SK-N-SH treated with all-trans-retinoic acid at 6 μM for 48 hours (cell line): ENCODE measurements around the gene RFX4.

Source experiments
- ATAC-seq: fragments of 200-7000 bp; cut with Tn5 transposase; 3 replicates; pipeline ENCODE4 v1.9.1; 2020; ENCODE audit warnings: mild to moderate bottlenecking, moderate library complexity
- ARNTL ChIP-seq: fragments of 450-650 bp; formaldehyde crosslinking; IDR thresholded peaks from 2 replicates; pipeline ENCODE4 v1.5.0; 2020; ENCODE audit warnings: low read depth, mild to moderate bottlenecking, moderate library complexity, borderline replicate concordance
- BACH2 ChIP-seq: fragments of 250-450 bp; sonication (Bioruptor Pico); IDR thresholded peaks from 2 replicates; pipeline ENCODE4 v1.9.0; 2021; ENCODE audit warnings: mild to moderate bottlenecking, borderline replicate concordance
- CSDC2 ChIP-seq: fragments of 250-450 bp; sonication (Bioruptor Pico); IDR thresholded peaks from 2 replicates; pipeline ENCODE4 v1.5.0; 2020; ENCODE audit warnings: mild to moderate bottlenecking, moderate library complexity
- GLIS3 ChIP-seq: fragments of 250-450 bp; sonication (Bioruptor Pico); IDR thresholded peaks from 2 replicates; pipeline ENCODE4 v1.5.0; 2020; ENCODE audit warnings: mild to moderate bottlenecking, moderate library complexity
- ISL1 ChIP-seq: fragments of 250-450 bp; sonication (Bioruptor Pico); IDR thresholded peaks from 2 replicates; pipeline ENCODE4 v2.1.2; 2022; ENCODE audit warnings: mild to moderate bottlenecking, moderate library complexity
- OSR1 ChIP-seq: fragments of 250-450 bp; sonication (Bioruptor Pico); IDR thresholded peaks from 2 replicates; pipeline ENCODE4 v1.8.0; 2022; ENCODE audit warnings: moderate library complexity, mild to moderate bottlenecking, inconsistent platforms
- PATZ1 ChIP-seq: fragments of 250-450 bp; sonication (Bioruptor Pico); IDR thresholded peaks from 2 replicates; pipeline ENCODE4 v1.8.0; 2020; ENCODE audit warnings: mild to moderate bottlenecking, moderate library complexity, borderline replicate concordance
- PPARA ChIP-seq: fragments of 250-450 bp; sonication (Bioruptor Pico); IDR thresholded peaks from 2 replicates; pipeline ENCODE4 v1.5.0; 2020; ENCODE audit warnings: mild to moderate bottlenecking, borderline replicate concordance
- RARB ChIP-seq: fragments of 250-450 bp; sonication (Bioruptor Pico); IDR thresholded peaks from 2 replicates; pipeline ENCODE4 v1.8.0; 2021; ENCODE audit warnings: mild to moderate bottlenecking, moderate library complexity
- TCF4 ChIP-seq: fragments of 250-450 bp; sonication (Bioruptor Pico); IDR thresholded peaks from 2 replicates; pipeline ENCODE4 v1.8.0; 2021; ENCODE audit warnings: mild to moderate bottlenecking, moderate library complexity, borderline replicate concordance
- TOX ChIP-seq: fragments of 250-450 bp; sonication (Bioruptor Pico); IDR thresholded peaks from 2 replicates; pipeline ENCODE4 v1.8.0; 2021; ENCODE audit warnings: mild to moderate bottlenecking, moderate library complexity, borderline replicate concordance
- ZC3H10 ChIP-seq: fragments of 250-450 bp; sonication (Bioruptor Pico); IDR thresholded peaks from 2 replicates; pipeline ENCODE4 v1.5.1; 2021; ENCODE audit warnings: mild to moderate bottlenecking, moderate library complexity
- ZFP3 ChIP-seq: fragments of 250-450 bp; sonication (Bioruptor Pico); IDR thresholded peaks from 2 replicates; pipeline ENCODE4 v1.5.0; 2020; ENCODE audit warnings: mild to moderate bottlenecking, moderate library complexity
- ZFP30 ChIP-seq: fragments of 450-650 bp; formaldehyde crosslinking; IDR thresholded peaks from 2 replicates; pipeline ENCODE4 v1.5.0; 2022; ENCODE audit warnings: mild to moderate bottlenecking, moderate library complexity
- ZNF565 ChIP-seq: fragments of 450-650 bp; formaldehyde crosslinking; conservative IDR thresholded peaks from 2 replicates; pipeline ENCODE4 v1.5.0; 2020; ENCODE audit warnings: low read depth, mild to moderate bottlenecking, moderate library complexity
- ZNF70 ChIP-seq: fragments of 450-650 bp; formaldehyde crosslinking; IDR thresholded peaks from 2 replicates; pipeline ENCODE4 v1.5.0; 2020; ENCODE audit warnings: mild to moderate bottlenecking, moderate library complexity
- ZNF8 ChIP-seq: fragments of 450-650 bp; formaldehyde crosslinking; IDR thresholded peaks from 2 replicates; pipeline ENCODE4 v1.5.0; 2020; ENCODE audit warnings: mild to moderate bottlenecking, moderate library complexity
- TF ChIP-seq, protein P1 (sequence below): fragments of 250-450 bp; sonication (Bioruptor Pico); IDR thresholded peaks from 2 replicates; pipeline ENCODE4 v1.5.1; 2021; ENCODE audit warnings: mild to moderate bottlenecking, moderate library complexity
- TF ChIP-seq, protein P2 (sequence below): fragments of 250-450 bp; sonication (Bioruptor Pico); IDR thresholded peaks from 2 replicates; pipeline ENCODE4 v1.5.0; 2020; ENCODE audit warnings: mild to moderate bottlenecking, moderate library complexity
- TF ChIP-seq, protein P3 (sequence below): fragments of 250-450 bp; sonication (Bioruptor Pico); IDR thresholded peaks from 2 replicates; pipeline ENCODE4 v1.8.0; 2021; ENCODE audit warnings: low read depth, mild to moderate bottlenecking, moderate library complexity, borderline replicate concordance

The RFX4 gene

GRCh38 chr12:106655577-106655976, 72.8 kb downstream of the RFX4 start:
- TF ChIP-seq ZNF8 (CRISPR knock-in tag) (no peak), PATZ1 (no peak), RARB (CRISPR knock-in tag) (no peak), TOX (no peak), BACH2 (CRISPR knock-in tag) (no peak), TCF4 (CRISPR knock-in tag) (no peak), ZFP30 (CRISPR knock-in tag) (no peak), CSDC2 (CRISPR knock-in tag) (no peak), ZC3H10 (CRISPR knock-in tag) (no peak), ZNF565 (no peak), ZNF70 (no peak), ARNTL (CRISPR knock-in tag) (no peak), ISL1 (CRISPR knock-in tag) (no peak)
- TF ChIP-seq, protein P1, sequence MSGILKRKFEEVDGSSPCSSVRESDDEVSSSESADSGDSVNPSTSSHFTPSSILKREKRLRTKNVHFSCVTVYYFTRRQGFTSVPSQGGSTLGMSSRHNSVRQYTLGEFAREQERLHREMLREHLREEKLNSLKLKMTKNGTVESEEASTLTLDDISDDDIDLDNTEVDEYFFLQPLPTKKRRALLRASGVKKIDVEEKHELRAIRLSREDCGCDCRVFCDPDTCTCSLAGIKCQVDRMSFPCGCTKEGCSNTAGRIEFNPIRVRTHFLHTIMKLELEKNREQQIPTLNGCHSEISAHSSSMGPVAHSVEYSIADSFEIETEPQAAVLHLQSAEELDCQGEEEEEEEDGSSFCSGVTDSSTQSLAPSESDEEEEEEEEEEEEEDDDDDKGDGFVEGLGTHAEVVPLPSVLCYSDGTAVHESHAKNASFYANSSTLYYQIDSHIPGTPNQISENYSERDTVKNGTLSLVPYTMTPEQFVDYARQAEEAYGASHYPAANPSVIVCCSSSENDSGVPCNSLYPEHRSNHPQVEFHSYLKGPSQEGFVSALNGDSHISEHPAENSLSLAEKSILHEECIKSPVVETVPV (CRISPR knock-in tag): no peak
- TF ChIP-seq, protein P2, sequence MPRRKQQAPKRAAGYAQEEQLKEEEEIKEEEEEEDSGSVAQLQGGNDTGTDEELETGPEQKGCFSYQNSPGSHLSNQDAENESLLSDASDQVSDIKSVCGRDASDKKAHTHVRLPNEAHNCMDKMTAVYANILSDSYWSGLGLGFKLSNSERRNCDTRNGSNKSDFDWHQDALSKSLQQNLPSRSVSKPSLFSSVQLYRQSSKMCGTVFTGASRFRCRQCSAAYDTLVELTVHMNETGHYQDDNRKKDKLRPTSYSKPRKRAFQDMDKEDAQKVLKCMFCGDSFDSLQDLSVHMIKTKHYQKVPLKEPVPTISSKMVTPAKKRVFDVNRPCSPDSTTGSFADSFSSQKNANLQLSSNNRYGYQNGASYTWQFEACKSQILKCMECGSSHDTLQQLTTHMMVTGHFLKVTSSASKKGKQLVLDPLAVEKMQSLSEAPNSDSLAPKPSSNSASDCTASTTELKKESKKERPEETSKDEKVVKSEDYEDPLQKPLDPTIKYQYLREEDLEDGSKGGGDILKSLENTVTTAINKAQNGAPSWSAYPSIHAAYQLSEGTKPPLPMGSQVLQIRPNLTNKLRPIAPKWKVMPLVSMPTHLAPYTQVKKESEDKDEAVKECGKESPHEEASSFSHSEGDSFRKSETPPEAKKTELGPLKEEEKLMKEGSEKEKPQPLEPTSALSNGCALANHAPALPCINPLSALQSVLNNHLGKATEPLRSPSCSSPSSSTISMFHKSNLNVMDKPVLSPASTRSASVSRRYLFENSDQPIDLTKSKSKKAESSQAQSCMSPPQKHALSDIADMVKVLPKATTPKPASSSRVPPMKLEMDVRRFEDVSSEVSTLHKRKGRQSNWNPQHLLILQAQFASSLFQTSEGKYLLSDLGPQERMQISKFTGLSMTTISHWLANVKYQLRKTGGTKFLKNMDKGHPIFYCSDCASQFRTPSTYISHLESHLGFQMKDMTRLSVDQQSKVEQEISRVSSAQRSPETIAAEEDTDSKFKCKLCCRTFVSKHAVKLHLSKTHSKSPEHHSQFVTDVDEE (CRISPR knock-in tag): no peak
- TF ChIP-seq, protein P3, sequence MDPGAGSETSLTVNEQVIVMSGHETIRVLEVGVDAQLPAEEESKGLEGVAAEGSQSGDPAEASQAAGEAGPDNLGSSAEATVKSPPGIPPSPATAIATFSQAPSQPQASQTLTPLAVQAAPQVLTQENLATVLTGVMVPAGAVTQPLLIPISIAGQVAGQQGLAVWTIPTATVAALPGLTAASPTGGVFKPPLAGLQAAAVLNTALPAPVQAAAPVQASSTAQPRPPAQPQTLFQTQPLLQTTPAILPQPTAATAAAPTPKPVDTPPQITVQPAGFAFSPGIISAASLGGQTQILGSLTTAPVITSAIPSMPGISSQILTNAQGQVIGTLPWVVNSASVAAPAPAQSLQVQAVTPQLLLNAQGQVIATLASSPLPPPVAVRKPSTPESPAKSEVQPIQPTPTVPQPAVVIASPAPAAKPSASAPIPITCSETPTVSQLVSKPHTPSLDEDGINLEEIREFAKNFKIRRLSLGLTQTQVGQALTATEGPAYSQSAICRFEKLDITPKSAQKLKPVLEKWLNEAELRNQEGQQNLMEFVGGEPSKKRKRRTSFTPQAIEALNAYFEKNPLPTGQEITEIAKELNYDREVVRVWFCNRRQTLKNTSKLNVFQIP (CRISPR knock-in tag): no peak
- TF ChIP-seq, all 23 proteins: peak for 0
- no peak for ATAC-seq

DNA sequence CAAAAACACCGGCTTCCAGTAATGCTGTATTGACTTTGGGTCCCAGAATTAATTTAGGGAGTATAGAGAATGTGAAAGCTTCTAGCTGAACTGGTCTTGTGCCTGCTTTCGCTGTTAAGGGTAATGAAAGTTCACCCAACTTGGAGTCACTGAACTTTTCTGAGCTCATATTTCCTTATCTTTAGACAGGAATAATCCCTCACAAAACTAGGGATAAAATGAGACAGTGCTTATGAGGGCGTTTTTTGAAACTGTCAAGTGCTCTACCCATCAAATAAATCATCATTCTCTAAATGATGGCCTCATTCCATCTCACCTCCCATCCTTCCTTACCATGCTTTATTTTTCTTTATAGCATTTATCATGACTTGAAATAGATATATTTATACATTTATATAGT, 74.7 kb downstream of the RFX4 start:
- ATAC-seq: no peak
- TF ChIP-seq ZC3H10 (CRISPR knock-in tag) (no peak), ZFP3 (CRISPR knock-in tag) (no peak), OSR1 (CRISPR knock-in tag) (no peak), PPARA (no peak), GLIS3 (CRISPR knock-in tag) (no peak), CSDC2 (CRISPR knock-in tag) (no peak)
- TF ChIP-seq, protein P1 (CRISPR knock-in tag): no peak

GRCh38 chr12:106663385-106663784, 80.6 kb downstream of the RFX4 start:
- ATAC-seq: no peak
- TF ChIP-seq RARB (CRISPR knock-in tag): no peak
- TF ChIP-seq PATZ1: no peak
- no peak for TF ChIP-seq TCF4 (CRISPR knock-in tag)
- TF ChIP-seq GLIS3 (CRISPR knock-in tag): no peak
- TF ChIP-seq, all 23 proteins: peak for 0
